Gastrocnemius medialis (tissue), 4 donors: ENCODE results near the gene CMKLR1. TPM values are rescaled to one million over a fixed set of nuclear protein-coding genes. Genes with fewer than 3 reads are reported as not detected.
A peak's percentile ranks its signal among the peaks of the same experiment; 100 is the strongest.

Experiments used
- ATAC-seq, 2 donors: fragments of 150-250 bp; one replicate each; pipeline ENCODE4 v1.9.1; 2016
- DNase-seq, 2 donors: peaks; one replicate each; pipeline ENCODE4 v3.0.0-alpha.2; 2019
- H3K27ac ChIP-seq, 4 donors: fragments of 200-600 bp; sonication (generic); 1 replicate in 1 of 4; 2 replicates in 3 of 4; pipeline ENCODE4 v1.5.1; 2016 to 2018; ENCODE audit warnings: mild to moderate bottlenecking in 2 of 4, moderate library complexity in 1 of 4
- H3K27me3 ChIP-seq, 3 donors: fragments of 200-600 bp; sonication (generic) in 2 of 3; 1 replicate in 1 of 3; 2 replicates in 2 of 3; pipeline versions ENCODE4 v1.5.1 to v1.6.0; 2016 to 2019; ENCODE audit warnings: mild to moderate bottlenecking in 1 of 3, moderate library complexity in 1 of 3
- H3K36me3 ChIP-seq, 2 donors: fragments of 200-600 bp; sonication (generic) in 1 of 2; one replicate each; pipeline ENCODE4 v1.5.1; 2017 to 2018
- H3K4me1 ChIP-seq, 2 donors: fragments of 200-600 bp; sonication (generic) in 1 of 2; one replicate each; pipeline ENCODE4 v1.5.1; 2016 to 2017; ENCODE audit warnings: mild to moderate bottlenecking in 2 of 2
- H3K4me3 ChIP-seq, 4 donors: fragments of 200-600 bp; sonication (generic) in 3 of 4; 1 replicate in 1 of 4; 2 replicates in 3 of 4; pipeline ENCODE4 v1.5.1; 2016 to 2019; ENCODE audit warnings: mild to moderate bottlenecking in 2 of 4
- H3K9me3 ChIP-seq, 3 donors: fragments of 200-600 bp; sonication (generic) in 2 of 3; 1 replicate in 1 of 3; 2 replicates in 2 of 3; pipeline ENCODE4 v1.5.1; 2016 to 2019
- CTCF ChIP-seq, 5 experiments: fragments of 450-650 bp in 3 of 5; fragments of 200-600 bp in 2 of 5; sonication (generic) in 2 of 5; IDR thresholded peaks in 4 of 5; conservative IDR thresholded peaks in 1 of 5; 1 replicate in 4 of 5; 2 replicates in 1 of 5; pipeline ENCODE4 v1.5.1; 2016 to 2019; ENCODE audit warnings: antibody characterized with exemption in 5 of 5, mild to moderate bottlenecking in 3 of 5, moderate library complexity in 3 of 5
- POLR2A ChIP-seq, 2 donors: fragments of 450-650 bp; IDR thresholded peaks; one replicate each; pipeline ENCODE4 v1.6.1; 2017; ENCODE audit warnings: antibody characterized with exemption in 2 of 2, mild to moderate bottlenecking in 2 of 2, moderate library complexity in 2 of 2
- in situ Hi-C, 4 donors: fragments of 200-750 bp; cut with MboI; loops; one replicate each; pipeline versions ENCODE4 v1.15.0 to v1.8.0; 2017; ENCODE audit warnings: low sequenced_read_pairs in 4 of 4
- intact Hi-C: fragments of 100-400 bp; cut with DNase I; formaldehyde crosslinking; loops from one replicate; pipeline ENCODE4 v1.15.1; 2023; ENCODE audit warnings: low total_unique reads
- total RNA-seq, 4 donors: library from RNA; depleted of rRNA; stranded (reverse); fragments of >200 nt; gene quantifications; one replicate each; pipeline versions ENCODE4 v1.1.0 to v1.2.3, GENCODE V29; 2016

Gene CMKLR1
- total RNA-seq, 4 donors from 2014 or later, result 2.5 to 5.6 (median 4.4) TPM

- H3K27ac ChIP-seq, result no peak overlapping the region
- no peaks in the 10 kb centered on the region for H3K9me3 ChIP-seq
- no peak overlapping the region for H3K4me3 ChIP-seq
- intact Hi-C loops (no loop called here), in situ Hi-C loops (no loop called here)
- DNase-seq, result no peak
- no peak for ATAC-seq
- H3K4me1 ChIP-seq, result no peaks in the 10 kb centered on the region
- TF ChIP-seq CTCF (IDR thresholded peaks at IDR 0.05 in 4 of 5, conservative IDR thresholded peaks at IDR 0.05 in 1 of 5), result no peak
- no peak for TF ChIP-seq POLR2A (IDR thresholded peaks at IDR 0.05)
- H3K36me3 ChIP-seq, result no peaks in the 10 kb centered on the region
- H3K27me3 ChIP-seq, result no peaks in the 10 kb centered on the region
Measured at GRCh38 chr12:108318472-108319275, 20.4 kb downstream of the CMKLR1 start.

- TF ChIP-seq POLR2A (IDR thresholded peaks at IDR 0.05) (no peak), CTCF (IDR thresholded peaks at IDR 0.05 in 4 of 5, conservative IDR thresholded peaks at IDR 0.05 in 1 of 5) (no peak)
- no peak for ATAC-seq
- Histone ChIP-seq H3K27ac (no peak overlapping the region), H3K27me3 (no peaks in the 10 kb centered on the region), H3K9me3 (no peaks in the 10 kb centered on the region), H3K4me1 (peaks cover 0 to 2% of the 10 kb centered on the region in 2 donors), H3K36me3 (no peaks in the 10 kb centered on the region), H3K4me3 (no peak overlapping the region)
- no peak for DNase-seq
- intact Hi-C loops (no loop called here), in situ Hi-C loops (no loop called here)
Measured at GRCh38 chr12:108317308-108318234, 21.5 kb downstream of the CMKLR1 start.

- no peak for TF ChIP-seq POLR2A (IDR thresholded peaks at IDR 0.05)
- no peak for TF ChIP-seq CTCF (IDR thresholded peaks at IDR 0.05 in 4 of 5, conservative IDR thresholded peaks at IDR 0.05 in 1 of 5)
- no peak for DNase-seq
- no peaks in the 10 kb centered on the region for H3K9me3 ChIP-seq
- no peak for ATAC-seq
- intact Hi-C loops, result no loop called here
- H3K36me3 ChIP-seq, result no peaks in the 10 kb centered on the region
- H3K4me3 ChIP-seq, result no peak overlapping the region
- in situ Hi-C loops, result no loop called here
- H3K27me3 ChIP-seq, result no peaks in the 10 kb centered on the region
- peak overlapping the region in 1 of 4 donors; percentile 16 for H3K27ac ChIP-seq
- H3K4me1 ChIP-seq, result peaks cover 0 to 2% of the 10 kb centered on the region in 2 donors
Measured at GRCh38 chr12:108316176-108317086, 22.7 kb downstream of the CMKLR1 start.

- no peak overlapping the region for H3K4me3 ChIP-seq
- DNase-seq, result no peak
- in situ Hi-C loops (no loop called here), intact Hi-C loops (no loop called here)
- H3K4me1 ChIP-seq, result peaks cover 0 to 2% of the 10 kb centered on the region in 2 donors
- no peak for ATAC-seq
- no peak for TF ChIP-seq POLR2A (IDR thresholded peaks at IDR 0.05)
- no peak for TF ChIP-seq CTCF (IDR thresholded peaks at IDR 0.05 in 4 of 5, conservative IDR thresholded peaks at IDR 0.05 in 1 of 5)
- H3K9me3 ChIP-seq, result no peaks in the 10 kb centered on the region
- peak overlapping the region in 1 of 4 donors; percentile 16 for H3K27ac ChIP-seq
- H3K36me3 ChIP-seq, result no peaks in the 10 kb centered on the region
- H3K27me3 ChIP-seq, result no peaks in the 10 kb centered on the region
Measured at GRCh38 chr12:108315486-108316105, 23.5 kb downstream of the CMKLR1 start.
